Umbilical cord (tissue), 2 donors: ENCODE measurements around the gene TUSC2. TPM values are rescaled to one million over a fixed set of nuclear protein-coding genes. Genes with fewer than 3 reads are reported as not detected.
A peak's percentile ranks its signal among the peaks of the same experiment; 100 is the strongest.
"Not testable (repeated sequence)": the region's sequence is repeated elsewhere in the genome, so short reads cannot be mapped to it uniquely, and the experiment has no call there.

Experiments used
- DNase-seq: peaks from one replicate; pipeline ENCODE4 v3.0.0-alpha.2; 2015; ENCODE audit warnings: low spot score
- total RNA-seq: library from RNA; depleted of rRNA; stranded (reverse); fragments of >200 nt; gene quantifications from one replicate; pipeline ENCODE4 v1.2.3, GENCODE V29; 2014; ENCODE audit warnings: low replicate concordance; ENCODE audit not compliant: insufficient read depth

Gene TUSC2
- total RNA-seq, 1 donor from 2014 or later, result 18.8 TPM

DNA sequence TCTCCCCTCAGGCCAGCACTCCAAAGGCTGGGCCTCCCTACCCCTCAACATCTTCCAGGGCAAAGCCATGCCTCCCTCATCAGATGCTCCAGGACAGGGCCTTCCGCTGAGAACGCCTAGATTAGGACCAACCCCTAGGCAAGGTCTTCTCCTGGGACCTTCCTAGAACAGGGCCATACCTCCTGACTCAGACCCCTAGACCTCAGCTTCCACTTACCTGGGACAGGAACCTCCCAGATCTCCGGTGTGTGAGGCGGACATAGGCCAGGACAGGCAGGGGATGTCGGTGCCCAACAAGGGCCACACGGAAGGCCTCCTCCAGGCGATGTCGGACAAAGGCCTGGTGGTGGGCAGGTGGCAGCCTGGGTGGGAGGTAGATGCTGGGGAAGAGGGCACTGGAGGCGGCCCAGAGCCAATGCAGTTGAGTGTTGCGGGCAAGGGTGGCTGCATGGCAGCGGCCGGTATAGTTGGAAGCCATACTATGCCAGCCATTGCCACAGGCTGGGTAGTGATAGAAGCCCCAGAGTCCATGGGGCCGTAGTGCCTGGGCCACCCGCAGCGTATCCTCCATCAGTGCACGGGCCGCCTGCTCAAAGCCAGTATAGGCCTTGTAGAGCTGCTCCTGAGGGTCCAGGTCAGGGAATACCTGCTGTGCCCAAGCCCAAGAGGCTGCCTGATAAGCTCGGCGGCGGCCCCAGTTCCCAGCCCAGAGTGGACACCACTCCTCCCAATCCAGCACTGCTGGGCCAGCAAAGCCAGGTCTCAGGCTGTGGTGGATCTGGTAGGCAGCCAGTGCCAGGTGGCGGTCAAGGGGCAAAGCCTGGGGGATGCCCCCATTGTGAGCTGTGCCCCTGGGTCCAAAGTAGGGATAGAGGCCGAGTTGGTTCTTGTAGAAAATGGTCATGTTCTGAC is 33.3 kb downstream of the TUSC2 start:
- DNase-seq, result no peak

DNA sequence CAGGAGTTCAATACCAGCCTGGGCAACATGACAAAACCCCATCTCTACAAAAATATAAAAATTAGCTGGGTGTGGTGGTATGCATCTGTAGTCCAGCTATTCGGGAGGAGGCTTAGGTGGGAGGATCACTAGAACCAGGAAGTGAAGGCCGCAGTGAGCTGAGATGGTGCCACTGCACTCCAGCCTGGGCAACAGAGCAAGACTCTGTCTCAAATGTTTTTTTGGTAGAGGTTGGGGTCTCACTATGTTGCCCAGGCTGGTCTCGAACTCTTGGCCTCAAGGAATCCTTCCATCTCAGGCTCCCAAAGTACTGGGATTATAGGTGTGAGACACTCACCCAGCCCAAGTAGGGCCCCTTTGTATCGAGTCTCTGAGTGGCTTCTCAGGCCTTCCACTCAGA is 33.9 kb downstream of the TUSC2 start:
- no peak for DNase-seq

DNA sequence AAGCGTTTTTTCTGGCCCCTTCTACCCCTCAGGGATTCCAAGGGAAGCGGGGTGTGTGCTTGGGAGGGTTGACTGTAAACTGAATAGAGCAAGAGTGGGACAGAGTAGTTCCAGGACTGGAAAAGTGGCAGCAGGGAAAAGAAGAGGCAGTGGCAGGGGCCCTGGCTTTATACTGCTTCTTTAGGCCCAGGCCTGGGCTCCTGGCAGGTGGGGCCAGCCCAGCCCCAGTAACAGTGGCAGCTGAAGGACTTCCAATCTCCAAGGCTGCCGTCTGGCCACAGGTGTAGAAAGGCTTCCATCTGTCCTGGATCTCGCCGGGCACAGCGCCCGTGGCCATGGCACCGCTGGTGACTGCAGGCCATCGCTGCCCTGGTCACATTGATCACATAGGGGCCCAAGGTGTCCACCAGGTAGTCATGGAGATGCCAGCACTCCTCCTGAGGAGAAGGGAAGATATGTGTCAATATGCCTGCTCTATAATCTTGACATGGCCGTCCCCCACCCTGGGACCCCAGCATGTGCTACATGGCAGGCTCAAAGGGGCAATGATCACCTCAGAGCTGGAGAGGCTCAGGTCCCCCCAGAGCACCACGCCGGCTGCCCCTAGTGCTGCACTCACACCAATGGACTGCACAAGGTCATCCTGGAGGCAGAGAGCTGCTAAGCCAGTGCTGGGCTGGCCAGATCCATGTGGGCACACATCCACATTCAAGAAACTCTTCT is 34.8 kb downstream of the TUSC2 start:
- no peak for DNase-seq

DNA sequence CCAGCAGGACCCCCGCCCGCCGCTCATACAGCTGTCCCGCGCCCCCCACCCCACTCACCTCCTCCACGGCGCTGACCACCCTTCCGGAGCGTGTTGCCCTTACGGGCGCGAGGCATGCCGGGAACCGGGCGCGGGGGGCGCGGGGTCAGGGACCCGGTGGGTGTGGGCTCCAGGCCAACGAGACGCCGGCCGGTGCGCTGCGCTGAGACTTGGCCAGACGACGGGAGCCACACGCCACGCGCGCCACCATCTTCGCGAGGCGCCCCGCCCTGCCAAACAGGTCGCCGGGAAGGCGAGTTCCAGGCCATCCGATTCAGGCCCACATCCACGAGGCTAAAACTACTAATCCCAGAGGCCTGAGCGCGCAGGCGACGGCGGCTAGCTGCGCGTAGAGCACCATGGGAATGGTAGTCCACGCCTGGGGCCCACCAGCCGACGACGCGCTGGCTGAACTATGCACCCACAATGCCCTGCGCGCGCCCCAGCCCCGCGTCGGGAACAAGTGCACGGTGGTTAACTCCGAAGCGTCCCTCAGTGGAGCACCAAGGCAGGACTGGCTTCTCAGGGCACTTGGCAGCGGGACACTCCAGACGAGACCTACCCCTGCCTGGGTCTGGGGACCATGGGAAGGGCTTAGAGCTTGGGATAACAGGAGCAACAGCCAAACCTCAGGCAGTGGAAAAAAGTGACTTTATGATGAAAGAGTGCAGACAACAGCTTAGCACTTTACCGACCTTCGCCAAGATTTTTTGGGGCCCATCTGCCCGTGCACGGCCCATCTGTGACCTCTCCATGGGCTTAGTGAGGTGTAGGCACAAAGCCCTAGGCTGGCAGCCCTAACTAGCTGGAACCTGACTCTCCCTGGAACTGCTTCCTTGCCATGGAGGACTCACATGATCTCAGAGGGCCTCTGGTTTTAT is 35.6 kb downstream of the TUSC2 start, which contains the start of gene IFRD2:
TSS of gene IFRD2 (minus strand) at position 271 of the 920 bp plus-strand sequence. CDS start at position 116, 155 bp downstream.
- peak; percentile 99 for DNase-seq

DNA sequence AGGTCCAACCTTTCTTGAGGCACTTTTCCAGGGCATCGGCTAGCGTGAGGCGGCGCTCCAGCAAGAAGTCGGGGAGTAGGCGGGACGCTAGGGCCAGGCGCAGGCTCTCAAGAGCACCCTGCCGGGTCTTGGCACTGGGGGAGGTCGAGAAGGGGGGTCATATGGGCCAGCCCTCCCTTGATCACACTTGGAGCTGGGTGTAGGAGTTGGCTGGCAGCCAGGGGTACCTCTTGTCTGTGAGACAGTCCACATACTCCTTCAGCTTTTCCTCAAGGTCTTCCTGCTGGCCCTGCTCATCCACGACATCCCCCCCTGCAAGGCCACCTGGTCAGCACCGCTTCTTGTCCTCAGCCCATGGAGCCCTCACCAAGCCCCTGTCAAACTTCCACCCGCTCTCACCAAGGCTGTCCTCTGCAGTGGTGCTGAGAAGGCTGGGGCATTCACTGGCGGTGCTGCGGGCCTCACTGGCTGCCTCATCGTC is 37.8 kb downstream of the TUSC2 start:
- no peak for DNase-seq

DNA sequence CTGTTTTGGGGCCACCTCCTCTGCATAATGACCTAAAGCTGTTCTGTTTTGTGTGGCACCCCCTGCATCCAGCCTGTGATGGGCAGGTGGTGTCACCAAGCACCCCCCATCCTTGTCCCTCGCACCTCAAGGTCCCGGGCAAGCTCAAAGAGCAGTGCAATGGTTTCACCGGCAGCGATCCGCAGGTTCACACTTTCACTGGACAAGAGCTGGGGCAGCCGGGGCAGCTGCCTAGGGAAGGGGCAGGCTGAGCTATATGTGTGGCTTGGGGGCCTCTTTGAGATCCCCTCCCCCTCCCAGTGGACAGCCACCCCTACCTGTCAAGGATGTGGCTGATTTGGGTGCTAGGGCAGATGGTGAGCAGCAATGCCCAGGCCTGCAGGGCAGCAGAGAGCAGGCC is 38.9 kb downstream of the TUSC2 start:
- no peak for DNase-seq

DNA sequence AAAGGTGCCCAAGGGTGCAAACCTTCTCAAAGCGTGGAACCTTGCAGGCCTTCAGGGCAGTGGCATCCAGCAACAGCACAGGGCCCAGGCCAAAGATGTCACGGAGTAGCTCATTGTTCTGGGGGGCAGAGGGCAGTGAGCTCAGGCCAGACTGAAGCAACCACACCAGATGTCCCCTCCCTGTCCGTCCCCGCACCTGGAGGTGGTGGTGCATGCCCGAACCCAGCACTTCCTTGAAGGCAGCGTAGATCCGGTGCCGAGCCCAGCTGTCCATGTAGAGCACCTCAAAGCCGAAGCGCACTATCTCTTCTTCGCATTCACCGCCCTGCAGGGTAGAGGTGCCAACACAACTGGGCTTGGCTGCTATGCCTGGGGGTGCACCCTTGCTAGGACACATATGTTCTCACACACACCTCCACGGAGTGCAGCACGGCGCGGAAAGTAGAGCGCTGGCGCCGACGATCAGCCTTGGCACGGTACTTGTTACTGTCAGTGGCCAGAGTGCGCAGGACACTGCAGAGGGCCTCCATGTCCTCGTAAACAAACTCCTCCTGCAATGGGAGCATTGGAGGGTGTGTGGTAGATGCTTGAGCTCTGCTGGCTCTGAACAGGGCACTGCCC is 39.5 kb downstream of the TUSC2 start:
- no peak for DNase-seq

DNA sequence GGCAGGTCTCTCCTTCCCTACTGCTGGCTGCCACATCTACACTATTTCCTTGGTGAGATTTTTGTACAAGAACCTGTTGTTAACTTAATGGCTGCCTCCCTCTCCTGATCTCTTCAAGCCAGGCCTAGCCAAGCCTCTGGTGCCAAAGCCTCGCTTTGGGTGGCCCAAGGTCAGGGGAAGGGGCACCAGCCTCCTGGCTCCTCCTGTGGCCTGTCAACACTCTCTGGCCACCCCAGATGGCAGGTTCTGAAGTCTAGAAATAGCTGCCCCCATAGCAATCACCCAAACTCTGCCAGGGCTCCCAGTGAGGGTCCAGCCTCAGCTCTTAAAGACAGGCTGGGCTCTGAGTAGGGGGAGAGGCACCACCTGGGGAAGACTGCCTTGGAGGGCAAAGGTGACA is 40.8 kb downstream of the TUSC2 start:
- DNase-seq, result no peak

DNA sequence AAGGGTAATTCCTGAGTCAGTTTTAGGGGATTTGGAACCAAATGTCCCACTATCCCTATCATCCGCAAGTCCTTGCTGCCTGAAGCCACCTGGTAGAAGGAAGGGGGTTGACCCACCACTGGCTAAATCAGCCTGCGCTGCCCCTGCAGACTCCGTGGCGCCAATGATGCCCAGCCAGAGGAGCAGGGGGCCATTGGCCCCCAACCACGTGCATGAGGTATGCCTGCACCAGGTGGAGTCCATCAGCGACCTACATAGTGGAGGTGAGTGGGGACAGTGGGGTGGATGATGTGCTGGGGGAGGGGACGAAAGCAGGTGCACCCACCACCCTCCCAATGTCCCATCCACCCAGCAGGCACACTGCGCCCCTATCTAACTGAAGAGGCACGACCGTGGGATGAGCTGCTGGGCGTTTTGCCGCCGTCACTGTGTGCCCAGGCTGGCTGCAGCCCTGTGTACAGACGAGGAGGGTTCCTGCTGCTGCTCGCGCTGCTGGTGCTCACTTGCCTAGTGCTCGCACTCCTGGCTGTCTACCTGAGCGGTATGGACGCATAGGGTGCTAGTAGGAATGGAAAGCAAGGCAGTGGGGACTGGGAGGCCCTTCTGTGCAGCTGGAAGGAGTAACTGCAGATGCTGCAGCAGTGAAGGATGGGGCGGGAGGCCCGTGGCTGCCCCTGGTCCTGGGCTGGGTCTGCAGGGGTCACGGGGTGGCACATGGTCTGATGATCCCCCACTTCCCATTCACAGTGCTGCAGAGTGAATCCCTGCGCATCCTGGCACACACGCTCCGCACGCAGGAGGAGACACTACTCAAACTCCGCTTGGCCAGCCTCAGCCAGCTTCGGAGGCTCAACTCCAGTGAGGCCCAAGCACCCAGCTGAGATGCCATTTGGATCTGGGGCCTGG is 41.4 kb downstream of the TUSC2 start:
- no peak for DNase-seq

DNA sequence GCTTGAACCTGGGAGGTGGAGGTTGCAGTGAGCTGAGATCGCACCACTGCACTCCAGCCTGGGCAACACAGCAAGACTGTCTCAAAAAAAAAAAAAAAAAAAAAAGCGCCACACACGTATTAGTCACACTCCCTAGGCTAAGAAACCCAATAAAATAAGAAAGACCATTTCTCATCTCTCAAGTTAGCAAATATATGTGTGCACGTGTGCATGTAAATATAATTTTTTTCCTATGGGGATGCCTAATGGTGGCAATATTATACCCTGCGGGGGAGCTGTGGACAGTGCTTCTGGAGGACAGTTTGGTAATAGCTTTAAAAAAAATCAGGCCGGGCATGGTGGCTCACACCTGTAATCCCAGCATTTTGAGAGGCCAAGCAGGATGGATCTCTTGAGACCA is 43.9 kb downstream of the TUSC2 start:
- DNase-seq, result not testable (repeated sequence)

DNA sequence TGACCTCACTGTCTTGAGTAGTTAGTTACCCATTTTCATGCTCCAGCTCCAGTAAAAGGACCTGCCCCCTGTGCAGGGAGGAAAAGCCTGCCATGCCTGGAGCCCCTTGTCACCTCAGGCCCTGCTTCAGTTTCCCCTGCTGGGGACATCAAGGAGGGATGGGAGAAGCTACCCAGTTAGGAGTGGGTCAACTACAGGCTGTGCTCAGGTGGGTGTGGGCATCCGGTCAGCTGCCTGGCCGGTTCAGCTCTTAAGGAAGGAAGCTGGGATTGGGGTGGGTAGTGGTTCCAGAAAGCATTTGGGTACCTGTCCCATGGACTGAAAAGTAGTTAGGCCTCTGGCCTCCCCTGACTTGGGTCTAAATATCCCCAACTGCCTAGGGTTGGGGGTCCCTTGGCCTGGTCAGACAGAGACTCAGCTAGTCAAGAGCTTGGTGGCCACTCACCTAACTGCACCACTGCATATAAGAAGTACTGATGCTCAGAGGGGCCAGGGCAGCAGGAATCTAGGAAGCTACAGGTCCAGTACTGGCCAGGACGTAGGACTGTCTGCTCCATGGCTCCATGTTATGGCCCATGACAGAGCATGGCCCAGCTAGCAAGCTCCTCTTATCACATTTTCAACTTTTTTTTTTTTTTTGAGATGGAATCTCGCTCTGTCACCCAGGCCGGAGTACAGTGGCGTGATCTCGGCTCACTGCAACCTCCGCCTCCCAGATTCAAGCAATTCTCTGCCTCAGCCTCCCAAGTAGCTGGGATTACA is 48.6 kb downstream of the TUSC2 start:
- DNase-seq, result no peak

DNA sequence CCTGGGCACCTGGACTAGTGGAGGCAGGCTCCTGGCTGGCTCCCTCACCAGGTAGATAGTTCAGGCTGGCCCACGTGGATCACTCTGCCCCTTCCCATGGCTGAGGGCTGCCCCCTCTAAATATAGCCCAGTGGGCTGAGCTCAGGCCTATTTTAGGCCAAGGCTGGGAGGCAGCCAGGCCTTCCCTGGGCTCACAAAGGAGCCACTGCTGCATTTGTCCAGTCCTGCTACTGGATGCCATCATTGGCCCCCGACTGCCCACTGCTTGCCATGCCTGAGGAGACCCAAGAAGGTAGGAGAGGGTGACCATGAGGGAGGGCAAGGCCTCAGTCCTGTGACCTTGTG is 49.2 kb downstream of the TUSC2 start, which contains the start of gene LSMEM2:
TSS of gene LSMEM2 (plus strand) at position 208 of the 345 bp plus-strand sequence. CDS start at position 235, 27 bp downstream.
- DNase-seq, result no peak

DNA sequence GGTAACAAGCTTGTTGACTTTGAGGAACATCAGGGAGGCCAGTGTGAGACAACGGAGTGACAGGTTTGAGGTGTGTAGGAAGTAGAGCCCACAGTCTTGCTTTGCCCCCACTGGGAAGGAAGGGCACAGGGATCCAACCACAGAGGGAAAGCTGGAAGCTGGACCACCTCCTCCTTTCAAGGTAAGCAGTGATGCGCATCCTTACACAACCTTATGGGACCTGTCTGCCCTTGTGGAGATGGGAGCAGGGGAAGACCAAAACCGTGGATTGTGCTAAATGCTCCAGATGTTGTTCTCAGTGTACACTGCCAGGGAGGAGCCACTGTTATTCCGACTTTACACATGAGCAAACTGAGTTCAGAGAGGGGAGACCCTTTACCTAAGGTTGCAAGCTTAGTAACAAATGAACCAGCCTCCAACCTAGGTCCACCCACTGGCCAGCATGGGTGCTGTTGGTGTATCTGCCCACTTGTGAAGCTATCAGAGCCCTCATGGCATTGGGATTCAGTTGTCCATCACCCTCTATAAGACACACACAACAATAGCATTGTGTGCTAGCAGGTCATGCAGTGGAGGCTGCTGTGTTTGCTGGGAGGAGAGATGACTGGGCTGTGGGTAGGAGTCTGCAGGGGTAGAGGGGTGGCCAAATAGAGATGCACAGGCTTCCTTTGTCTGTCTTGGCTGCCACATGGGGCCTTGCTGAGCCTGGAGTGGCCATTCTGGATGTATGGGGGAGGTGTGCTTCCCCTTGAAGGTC is 49.7 kb downstream of the TUSC2 start:
- no peak for DNase-seq

DNA sequence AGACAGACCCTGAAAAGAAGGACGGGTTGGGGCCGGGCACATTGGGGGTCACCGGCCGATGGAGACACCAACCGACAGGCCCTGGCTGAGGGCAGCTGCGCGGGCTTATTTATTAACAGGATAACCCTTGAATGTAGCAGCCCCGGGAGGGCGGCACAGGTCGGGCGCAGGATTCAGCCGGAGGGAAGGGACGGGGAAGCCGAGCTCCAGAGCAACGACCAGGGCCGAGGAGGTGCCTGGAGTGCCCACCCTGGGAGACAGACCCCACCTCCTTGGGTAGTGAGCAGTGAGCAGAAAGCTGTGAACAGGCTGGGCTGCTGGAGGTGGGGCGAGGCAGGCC is 51.3 kb downstream of the TUSC2 start:
- DNase-seq, result no peak

DNA sequence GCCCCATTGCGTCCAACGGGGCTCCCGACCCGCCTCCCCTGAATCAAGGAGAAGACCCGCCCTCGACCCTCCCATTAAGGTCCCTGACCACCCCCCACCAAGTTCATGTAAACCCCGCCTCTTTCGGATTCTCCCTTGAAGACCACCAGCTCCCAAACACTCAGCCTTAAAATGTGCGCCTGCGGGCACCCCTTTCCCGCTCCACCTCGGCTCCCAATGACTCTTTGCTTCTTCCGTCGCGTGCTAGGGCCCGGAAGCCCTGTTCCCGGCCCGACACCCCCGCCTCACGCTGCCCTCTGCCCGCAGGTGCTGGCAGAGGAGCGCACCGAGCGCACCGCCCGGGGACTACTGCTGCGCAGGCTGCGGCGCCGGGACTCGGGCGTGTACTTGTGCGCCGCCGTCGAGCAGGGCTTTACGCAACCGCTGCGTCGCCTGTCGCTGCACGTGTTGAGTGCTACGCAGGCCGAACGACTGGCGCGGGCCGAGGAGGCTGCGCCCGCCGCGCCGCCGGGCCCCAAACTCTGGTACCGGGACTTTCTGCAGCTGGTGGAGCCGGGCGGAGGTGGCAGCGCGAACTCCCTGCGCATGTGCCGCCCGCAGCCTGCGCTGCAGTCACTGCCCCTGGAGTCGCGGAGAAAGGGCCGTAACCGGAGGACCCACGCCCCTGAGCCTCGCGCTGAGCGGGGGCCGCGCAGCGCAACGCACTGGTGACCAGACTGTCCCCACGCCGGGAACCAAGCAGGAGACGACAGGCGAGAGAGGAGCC is 51.8 kb downstream of the TUSC2 start:
- DNase-seq, result no peak

DNA sequence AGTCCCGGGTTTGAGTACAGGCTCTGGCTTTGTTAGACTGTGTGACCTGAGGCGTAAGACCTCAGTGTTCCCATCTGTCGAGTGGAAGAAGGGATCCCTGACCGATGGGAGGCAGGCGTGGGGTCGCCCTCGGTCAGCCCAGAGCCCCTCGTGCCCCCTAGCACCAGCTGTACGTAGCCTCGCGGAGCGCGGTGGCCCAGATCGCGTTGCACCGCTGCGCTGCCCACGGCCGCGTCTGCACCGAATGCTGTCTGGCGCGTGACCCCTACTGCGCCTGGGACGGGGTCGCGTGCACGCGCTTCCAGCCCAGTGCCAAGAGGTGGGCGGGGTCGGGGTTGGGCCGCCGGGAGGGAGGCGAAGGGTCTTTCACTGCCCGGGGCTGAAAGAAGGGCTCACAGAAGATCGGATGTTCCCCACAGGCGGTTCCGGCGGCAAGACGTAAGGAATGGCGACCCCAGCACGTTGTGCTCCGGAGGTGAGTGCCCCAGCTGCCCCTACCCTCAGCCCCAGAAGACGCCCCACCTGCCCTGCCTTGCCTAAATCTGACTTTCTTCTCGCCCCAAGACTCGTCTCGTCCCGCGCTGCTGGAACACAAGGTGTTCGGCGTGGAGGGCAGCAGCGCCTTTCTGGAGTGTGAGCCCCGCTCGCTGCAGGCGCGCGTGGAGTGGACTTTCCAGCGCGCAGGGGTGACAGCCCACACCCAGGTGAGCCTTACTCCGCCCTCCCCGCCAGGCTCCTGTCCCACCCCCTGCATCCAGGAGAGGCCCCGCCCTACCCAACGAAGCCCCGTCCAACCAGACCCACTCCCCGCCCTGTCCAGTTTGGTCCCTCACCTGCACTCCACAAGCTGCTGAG is 52.7 kb downstream of the TUSC2 start:
- no peak for DNase-seq
